Fibroblast of gingiva (primary cell): ENCODE results near the gene PCBP3.
A peak's percentile ranks its signal among the peaks of the same experiment; 100 is the strongest.
"Not testable (repeated sequence)": the region's sequence is repeated elsewhere in the genome, so short reads cannot be mapped to it uniquely, and the experiment has no call there.

Source experiments
- DNase-seq: peaks from one replicate; pipeline ENCODE4 v3.0.0-alpha.2; 2011; ENCODE audit warnings: low read depth

Gene PCBP3

GRCh38 chr21:45845770-45846090 lies 202.2 kb downstream of the PCBP3 start:
- DNase-seq = no peak

GRCh38 chr21:45846373-45847160 lies 203.0 kb downstream of the PCBP3 start:
- DNase-seq = peak; percentile 74

- DNase-seq = no peak
These were observed 204.3 kb downstream of the PCBP3 start for GRCh38 chr21:45847870-45848269.

GRCh38 chr21:45848331-45848730 lies 204.8 kb downstream of the PCBP3 start:
- no peak for DNase-seq

- DNase-seq = no peak
These were observed 205.3 kb downstream of the PCBP3 start for GRCh38 chr21:45848805-45849204.

GRCh38 chr21:45849651-45850050 lies 206.1 kb downstream of the PCBP3 start:
- no peak for DNase-seq

GRCh38 chr21:45850181-45850580 lies 206.7 kb downstream of the PCBP3 start:
- DNase-seq = no peak

GRCh38 chr21:45852386-45852785 lies 208.9 kb downstream of the PCBP3 start:
- DNase-seq = not testable (repeated sequence)

- DNase-seq = no peak
These were observed 209.4 kb downstream of the PCBP3 start for GRCh38 chr21:45852886-45853400.

- DNase-seq = no peak
These were observed 210.3 kb downstream of the PCBP3 start for GRCh38 chr21:45853703-45854342.

- no peak for DNase-seq
These were observed 211.2 kb downstream of the PCBP3 start for GRCh38 chr21:45854690-45855247.

GRCh38 chr21:45855248-45855811 lies 211.8 kb downstream of the PCBP3 start:
- DNase-seq = no peak

GRCh38 chr21:45856442-45856841 lies 212.9 kb downstream of the PCBP3 start:
- DNase-seq = no peak

GRCh38 chr21:45856906-45857305 lies 213.4 kb downstream of the PCBP3 start:
- no peak for DNase-seq

GRCh38 chr21:45857761-45858160 lies 214.2 kb downstream of the PCBP3 start:
- no peak for DNase-seq

- no peak for DNase-seq
These were observed 214.7 kb downstream of the PCBP3 start for GRCh38 chr21:45858180-45858579.

GRCh38 chr21:45859041-45859761 lies 215.7 kb downstream of the PCBP3 start:
- no peak for DNase-seq

- DNase-seq = no peak
These were observed 216.3 kb downstream of the PCBP3 start for GRCh38 chr21:45859762-45860357.

- no peak for DNase-seq
These were observed 217.1 kb downstream of the PCBP3 start for GRCh38 chr21:45860493-45861155.

- DNase-seq = no peak
These were observed 217.8 kb downstream of the PCBP3 start for GRCh38 chr21:45861156-45861870.
